Hepatocyte (in vitro differentiated cells): ENCODE data around the gene HDAC1. TPM values are rescaled to one million over a fixed set of nuclear protein-coding genes. Genes with fewer than 3 reads are reported as not detected.
A peak's percentile ranks its signal among the peaks of the same experiment; 100 is the strongest.
"Not testable (repeated sequence)": the region's sequence is repeated elsewhere in the genome, so short reads cannot be mapped to it uniquely, and the experiment has no call there.

Experiments
- DNase-seq: peaks from one replicate; pipeline ENCODE4 v3.0.0-alpha.2; 2016; ENCODE audit warnings: low spot score
- H2AFZ ChIP-seq: fragments of 200-600 bp; sonication (generic); 2 replicates; pipeline ENCODE4 v1.6.0; 2016; ENCODE audit warnings: antibody characterized with exemption, mild to moderate bottlenecking
- H3K27ac ChIP-seq: fragments of 200-600 bp; sonication (generic); 2 replicates; pipeline ENCODE4 v1.5.1; 2016; ENCODE audit warnings: mild to moderate bottlenecking
- H3K27me3 ChIP-seq: fragments of 200-600 bp; sonication (generic); 2 replicates; pipeline ENCODE4 v1.6.1; 2016
- H3K36me3 ChIP-seq: fragments of 200-600 bp; sonication (generic); replicated peaks from 2 replicates; pipeline ENCODE4 v1.5.1; 2016; ENCODE audit warnings: low read depth; ENCODE audit not compliant: insufficient read depth
- H3K4me1 ChIP-seq: fragments of 200-600 bp; sonication (generic); 2 replicates; pipeline ENCODE4 v1.5.1; 2016; ENCODE audit warnings: mild to moderate bottlenecking, moderate library complexity; ENCODE audit not compliant: insufficient read depth
- H3K4me2 ChIP-seq: fragments of 200-600 bp; sonication (generic); 2 replicates; pipeline ENCODE4 v1.6.0; 2016
- H3K4me3 ChIP-seq: fragments of 200-600 bp; sonication (generic); 2 replicates; pipeline ENCODE4 v1.5.1; 2016; ENCODE audit warnings: mild to moderate bottlenecking
- H3K79me2 ChIP-seq: fragments of 200-600 bp; sonication (generic); 2 replicates; pipeline ENCODE4 v1.6.0; 2017; ENCODE audit warnings: mild to moderate bottlenecking
- H3K9me2 ChIP-seq: fragments of 200-600 bp; sonication (generic); replicated peaks from 2 replicates; pipeline ENCODE4 v1.6.0; 2017; ENCODE audit warnings: mild to moderate bottlenecking; ENCODE audit not compliant: insufficient read depth
- H3K9me3 ChIP-seq: fragments of 200-600 bp; sonication (generic); 2 replicates; pipeline ENCODE4 v1.5.1; 2016; ENCODE audit warnings: low read depth, mild to moderate bottlenecking
- H4K20me1 ChIP-seq: fragments of 200-600 bp; sonication (generic); 2 replicates; pipeline ENCODE4 v1.6.0; 2016; ENCODE audit warnings: mild to moderate bottlenecking; ENCODE audit not compliant: insufficient read depth, poor library complexity, severe bottlenecking
- CTCF ChIP-seq: fragments of 200-600 bp; sonication (generic); IDR thresholded peaks from 2 replicates; pipeline ENCODE4 v1.5.1; 2016; ENCODE audit warnings: antibody characterized with exemption, mild to moderate bottlenecking; ENCODE audit not compliant: poor library complexity
- EZH2 ChIP-seq: fragments of 200-600 bp; sonication (generic); IDR thresholded peaks from 2 replicates; pipeline ENCODE4 v1.6.1; 2016; ENCODE audit warnings: antibody characterized with exemption, mild to moderate bottlenecking, borderline replicate concordance
- EZH2phosphoT487 ChIP-seq: fragments of 200-600 bp; sonication (generic); IDR thresholded peaks from one replicate; pipeline ENCODE4 v1.6.1; 2018; ENCODE audit warnings: antibody characterized with exemption, mild to moderate bottlenecking, low read depth, moderate library complexity; ENCODE audit not compliant: unreplicated experiment, severe bottlenecking
- WGBS: methylation state at CpG from one replicate; pipeline ENCODE4 v1.1.6; 2016; ENCODE audit warnings: low lambda C conversion rate; ENCODE audit errors: missing lambda C conversion rate; 5-methylcytosine and 5-hydroxymethylcytosine counted together
- polyA plus RNA-seq: library from polyadenylated mRNA; unstranded; fragments of >200 nt; fragmentation: Nextera tagmentation; extraction: Ambion mirVana; gene quantifications from 2 replicates; pipeline ENCODE4 v1.2.1, GENCODE V29; 2016
- total RNA-seq: library from RNA; depleted of rRNA; stranded (reverse); fragments of >200 nt; gene quantifications from 2 replicates; pipeline ENCODE4 v1.2.3, GENCODE V29; 2014

HDAC1 gene
- total and polyA plus RNA-seq, 2 experiments from 2014 or later = 94.6 to 117 TPM

- Histone ChIP-seq H3K9me3 (no peaks in the 10 kb centered on the region), H3K27me3 (no peaks in the 10 kb centered on the region), H2AFZ (no peak overlapping the region), H3K79me2 (peaks cover 12% of the 10 kb centered on the region), H3K9me2 (no peaks in the 10 kb centered on the region), H3K27ac (peak overlapping the region; percentile 97), H3K4me2 (peak overlapping the region; percentile 95), H4K20me1 (no peaks in the 10 kb centered on the region), H3K4me3 (no peak overlapping the region), H3K4me1 (peaks cover 26% of the 10 kb centered on the region), H3K36me3 (no peaks in the 10 kb centered on the region)
- DNase-seq = no peak
- WGBS = 34% methylated on average over 2 of the region's 2 CpGs
- TF ChIP-seq EZH2phosphoT487 (no peak), EZH2 (no peak), CTCF (no peak)
Measured at GRCh38 chr1:32353886-32354570, 62.1 kb downstream of the HDAC1 start.

DNA sequence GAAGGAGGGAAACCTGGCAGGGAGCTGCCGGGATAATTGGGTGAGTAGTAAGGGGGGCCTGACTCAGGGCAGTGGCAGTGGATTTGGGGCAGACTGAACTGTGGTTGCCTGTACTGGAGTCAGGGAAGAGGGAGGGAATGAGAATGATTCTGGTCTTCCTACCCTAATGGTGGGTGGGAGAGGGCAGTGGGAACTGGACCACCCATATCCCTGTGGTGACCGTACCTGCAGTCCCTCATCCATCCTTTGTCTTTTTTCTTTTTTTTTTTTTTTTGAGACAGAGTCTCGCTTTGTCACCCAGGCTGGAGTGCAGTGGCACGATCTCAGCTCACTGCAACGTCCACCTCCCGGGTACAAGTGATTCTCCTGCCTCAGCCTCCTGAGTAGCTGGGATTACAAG is 63.9 kb downstream of the HDAC1 start:
- Histone ChIP-seq H3K4me1 (peaks cover 26% of the 10 kb centered on the region), H3K79me2 (peaks cover 12% of the 10 kb centered on the region)
- not testable (repeated sequence) for H2AFZ ChIP-seq, H3K9me2 ChIP-seq, H3K9me3 ChIP-seq, DNase-seq, H3K36me3 ChIP-seq, H3K4me3 ChIP-seq, H4K20me1 ChIP-seq, H3K27ac ChIP-seq, H3K27me3 ChIP-seq, H3K4me2 ChIP-seq
- 97% methylated on average over 6 of the region's 6 CpGs for WGBS

- no peaks in the 10 kb centered on the region for H3K27me3 ChIP-seq
- 100% methylated on average over 1 of the region's 1 CpG for WGBS
- no peak overlapping the region for H3K27ac ChIP-seq
- peaks cover 26% of the 10 kb centered on the region for H3K4me1 ChIP-seq
- no peak overlapping the region for H2AFZ ChIP-seq
- H3K4me2 ChIP-seq = no peak overlapping the region
- no peak overlapping the region for H3K4me3 ChIP-seq
- no peak for DNase-seq
- TF ChIP-seq EZH2 = no peak
- no peak for TF ChIP-seq CTCF
- TF ChIP-seq EZH2phosphoT487 = no peak
- H3K9me2 ChIP-seq = no peaks in the 10 kb centered on the region
- H3K79me2 ChIP-seq = peaks cover 12% of the 10 kb centered on the region
- H3K36me3 ChIP-seq = no peaks in the 10 kb centered on the region
- H4K20me1 ChIP-seq = no peaks in the 10 kb centered on the region
- no peaks in the 10 kb centered on the region for H3K9me3 ChIP-seq
Measured at GRCh38 chr1:32356478-32356877, 64.6 kb downstream of the HDAC1 start.

- Histone ChIP-seq H3K36me3 (no peaks in the 10 kb centered on the region), H3K4me1 (peaks cover 23% of the 10 kb centered on the region), H3K9me3 (no peaks in the 10 kb centered on the region), H4K20me1 (no peaks in the 10 kb centered on the region), H3K4me3 (no peak overlapping the region), H3K27ac (no peak overlapping the region), H3K4me2 (no peak overlapping the region), H2AFZ (no peak overlapping the region), H3K79me2 (peaks cover 5% of the 10 kb centered on the region), H3K9me2 (no peaks in the 10 kb centered on the region), H3K27me3 (no peaks in the 10 kb centered on the region)
- TF ChIP-seq EZH2phosphoT487 = no peak
- TF ChIP-seq CTCF = no peak
- TF ChIP-seq EZH2 = no peak
- WGBS = 81% methylated on average over 6 of the region's 6 CpGs
- DNase-seq = no peak
Measured at GRCh38 chr1:32357614-32358013, 65.7 kb downstream of the HDAC1 start.
